B cell (primary cell): ENCODE measurements around the gene ANKFN1. TPM values are rescaled to one million over a fixed set of nuclear protein-coding genes. Genes with fewer than 3 reads are reported as not detected.

Experiments
- ATAC-seq: fragments of 200-7000 bp; cut with Tn5 transposase; one replicate; pipeline ENCODE4 v1.10.0; 2021; ENCODE audit warnings: low read depth, mild to moderate bottlenecking, moderate number of reproducible peaks, moderate library complexity
- CTCF ChIA-PET: fragments of 350-600 bp; sonication (Branson Sonifier 250); formaldehyde crosslinking; loops from one replicate; lab custom pipeline; 2021; ENCODE audit warnings: antibody characterized with exemption, inconsistent platforms; lab: Charles Lee
- POLR2A ChIA-PET: fragments of 350-600 bp; sonication (Branson Sonifier 250); formaldehyde crosslinking; loops from one replicate; lab custom pipeline; 2021; ENCODE audit warnings: antibody characterized with exemption; lab: Charles Lee
- DNase-seq: peaks from one replicate; pipeline ENCODE4 v3.0.0; 2013
- H2AFZ ChIP-seq: 2 replicates; pipeline ENCODE4 v1.6.1; 2012; ENCODE audit warnings: mild to moderate bottlenecking, low read depth, low read length; ENCODE audit not compliant: insufficient read depth, poor library complexity, severe bottlenecking
- H3K27ac ChIP-seq, 2 donors: 1 replicate in 1 of 2; 2 replicates in 1 of 2; pipeline ENCODE4 v1.5.1; 2012 to 2013; ENCODE audit warnings: low read length in 2 of 2, mild to moderate bottlenecking in 2 of 2, moderate library complexity in 1 of 2
- H3K27me3 ChIP-seq, 4 experiments: fragments of 200-600 bp in 1 of 4; sonication (generic) in 1 of 4; replicated peaks in 1 of 4; 1 replicate in 2 of 4; 2 replicates in 2 of 4; pipeline versions ENCODE4 v1.6.1 to v1.7.0; 2013 to 2016; ENCODE audit warnings: low read length in 3 of 4, mild to moderate bottlenecking in 2 of 4, mixed read lengths in 1 of 4, moderate library complexity in 1 of 4; ENCODE audit not compliant: insufficient read depth in 4 of 4, control insufficient read depth in 3 of 4; ENCODE audit errors: control extremely low read depth in 1 of 4
- H3K36me3 ChIP-seq, 2 experiments: replicated peaks in 1 of 2; 1 replicate in 1 of 2; 2 replicates in 1 of 2; pipeline versions ENCODE4 v1.6.1 to v1.7.1; 2013; ENCODE audit warnings: low read length in 1 of 2; ENCODE audit not compliant: insufficient read depth in 2 of 2, control insufficient read depth in 1 of 2; ENCODE audit errors: control extremely low read depth in 1 of 2, extremely low read depth in 1 of 2
- H3K4me1 ChIP-seq, 2 donors: fragments of 200-600 bp in 1 of 2; sonication (generic) in 1 of 2; 1 replicate in 1 of 2; 2 replicates in 1 of 2; pipeline versions ENCODE4 v1.5.1 to v1.6.1; 2013 to 2017; ENCODE audit warnings: low read length in 2 of 2; ENCODE audit not compliant: control insufficient read depth in 2 of 2, insufficient read depth in 2 of 2
- H3K4me2 ChIP-seq: replicated peaks from 2 replicates; pipeline ENCODE3; 2012; ENCODE audit warnings: mild to moderate bottlenecking, low read depth, low read length; ENCODE audit not compliant: poor library complexity, severe bottlenecking
- H3K4me3 ChIP-seq, 5 experiments: fragments of 200-600 bp in 1 of 5; sonication (generic) in 1 of 5; 1 replicate in 3 of 5; 2 replicates in 2 of 5; pipeline versions ENCODE4 v1.5.1 to v1.7.0; 2011 to 2016; ENCODE audit warnings: low read length in 4 of 5, mild to moderate bottlenecking in 4 of 5, low read depth in 2 of 5, control low read depth in 1 of 5, moderate library complexity in 1 of 5; ENCODE audit not compliant: insufficient read depth in 1 of 5; ENCODE audit errors: control extremely low read depth in 1 of 5, extremely low read depth in 1 of 5
- H3K79me2 ChIP-seq: fragments of 200-600 bp; sonication (generic); one replicate; pipeline ENCODE4 v1.6.0; 2016; ENCODE audit warnings: low read length; ENCODE audit not compliant: control insufficient read depth, insufficient read depth
- H3K9ac ChIP-seq: fragments of 200-600 bp; sonication (generic); 2 replicates; pipeline ENCODE4 v1.6.1; 2017; ENCODE audit warnings: mild to moderate bottlenecking, low read length, moderate library complexity
- H3K9me3 ChIP-seq, 3 donors: one replicate each; pipeline versions ENCODE4 v1.6.1 to v1.7.1; 2013; ENCODE audit warnings: low read length in 2 of 3; ENCODE audit not compliant: control insufficient read depth in 2 of 3, insufficient read depth in 1 of 3; ENCODE audit errors: control extremely low read depth in 1 of 3
- H4K20me1 ChIP-seq: 2 replicates; pipeline ENCODE4 v1.6.0; 2012; ENCODE audit warnings: mild to moderate bottlenecking, low read length; ENCODE audit not compliant: insufficient read depth, control insufficient read depth, poor library complexity, severe bottlenecking
- H3K27ac Mint-ChIP-seq: one replicate; pipeline ENCODE4 v1.8.0; 2021; ENCODE audit warnings: mixed read lengths
- H3K27me3 Mint-ChIP-seq: one replicate; pipeline ENCODE4 v1.8.0; 2021; ENCODE audit warnings: mixed read lengths
- H3K4me1 Mint-ChIP-seq: one replicate; pipeline ENCODE4 v1.8.0; 2021; ENCODE audit warnings: mixed read lengths
- H3K4me3 Mint-ChIP-seq: one replicate; pipeline ENCODE4 v1.8.0; 2021; ENCODE audit warnings: mixed read lengths
- H3K9me3 Mint-ChIP-seq: one replicate; pipeline ENCODE4 v1.8.0; 2022; ENCODE audit warnings: mixed read lengths; ENCODE audit not compliant: insufficient read depth
- CTCF ChIP-seq: fragments of 200-600 bp; IDR thresholded peaks from one replicate; pipeline ENCODE4 v1.8.0; 2022; ENCODE audit warnings: antibody characterized with exemption, mild to moderate bottlenecking
- EZH2 ChIP-seq: IDR thresholded peaks from 2 replicates; pipeline ENCODE4 v1.6.1; 2012; ENCODE audit warnings: borderline replicate concordance, low read depth, mild to moderate bottlenecking, moderate library complexity, low read length; ENCODE audit not compliant: insufficient read depth, poor library complexity, severe bottlenecking
- WGBS: methylation state at CpG from one replicate; pipeline ENCODE4 v1.1.5; 2013; ENCODE audit warnings: missing lambda C conversion rate; ENCODE audit not compliant: insufficient coverage; 5-methylcytosine and 5-hydroxymethylcytosine counted together
- intact Hi-C: fragments of 100-400 bp; cut with micrococcal nuclease; formaldehyde crosslinking; loops from one replicate; pipeline ENCODE4 v1.10.0; 2022
- polyA plus RNA-seq: library from polyadenylated mRNA; depleted of rRNA; stranded (reverse); fragments of >200 nt; gene quantifications from 2 replicates; pipeline ENCODE4 v1.2.3, GENCODE V29; 2012
- total RNA-seq, 2 donors: library from RNA; stranded (reverse); fragments of 120-200 nt in 1 of 2; gene quantifications; 1 replicate in 1 of 2; 2 replicates in 1 of 2; pipeline versions ENCODE4 v1.2.3 to v1.2.4, GENCODE V29; 2013 to 2022

The ANKFN1 gene
- total and polyA plus RNA-seq, 2 donors (not counting 1 experiment from before 2014, with no cell fraction given), result not detected

- Histone ChIP-seq H3K27me3 (no peaks in the 10 kb centered on the region), H3K9ac (no peak overlapping the region), H3K9me3 (no peaks in the 10 kb centered on the region), H3K27ac (no peak overlapping the region), H3K4me2 (no peak overlapping the region), H3K36me3 (no peaks in the 10 kb centered on the region), H3K4me3 (no peak overlapping the region), H3K4me1 (no peaks in the 10 kb centered on the region), H4K20me1 (no peaks in the 10 kb centered on the region), H3K79me2 (no peaks in the 10 kb centered on the region), H2AFZ (no peak overlapping the region)
- CTCF ChIA-PET, result no interaction called here
- Mint-ChIP-seq H3K9me3 (no peaks in the 10 kb centered on the region), H3K4me1 (no peaks in the 10 kb centered on the region), H3K4me3 (no peak overlapping the region), H3K27ac (no peak overlapping the region), H3K27me3 (no peaks in the 10 kb centered on the region)
- POLR2A ChIA-PET, result no interaction called here
- no peak for ATAC-seq
- intact Hi-C loops, result no loop called here
- 78% methylated on average over 7 of the region's 14 CpGs for WGBS
- no peak for TF ChIP-seq EZH2
- TF ChIP-seq CTCF, result no peak
- no peak for DNase-seq
Measured at GRCh38 chr17:56125830-56126819, 27.1 kb upstream of the ANKFN1 start.

DNA sequence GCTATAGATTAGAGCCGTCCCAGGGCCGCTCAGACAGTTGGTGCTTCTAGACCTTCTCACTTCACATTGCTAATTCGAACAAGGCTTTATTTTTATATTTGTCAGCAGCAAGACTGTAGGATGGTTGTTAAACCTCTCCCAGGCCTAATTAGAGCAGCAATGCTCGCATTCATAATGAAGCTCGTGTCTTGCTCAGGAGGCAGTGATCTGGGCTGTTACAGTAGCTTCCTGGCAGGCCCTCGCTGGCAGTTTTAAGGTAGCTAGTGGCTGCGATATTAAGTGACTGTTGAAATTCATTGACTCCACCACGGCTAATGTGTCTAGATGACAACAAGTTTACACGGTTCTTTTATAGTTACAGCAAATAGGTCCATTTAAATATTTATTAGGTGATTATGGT is 23.2 kb upstream of the ANKFN1 start:
- no peak for TF ChIP-seq CTCF
- Histone ChIP-seq H3K4me1 (no peaks in the 10 kb centered on the region), H3K79me2 (no peaks in the 10 kb centered on the region), H4K20me1 (no peaks in the 10 kb centered on the region), H3K27me3 (no peaks in the 10 kb centered on the region), H3K9ac (no peak overlapping the region), H3K4me3 (no peak overlapping the region), H2AFZ (no peak overlapping the region), H3K9me3 (no peaks in the 10 kb centered on the region), H3K4me2 (no peak overlapping the region), H3K36me3 (no peaks in the 10 kb centered on the region), H3K27ac (no peak overlapping the region)
- DNase-seq (no peak), ATAC-seq (no peak)
- 79% methylated on average over 4 of the region's 9 CpGs for WGBS
- H3K27me3 Mint-ChIP-seq, result no peaks in the 10 kb centered on the region
- intact Hi-C loops, result no loop called here
- POLR2A ChIA-PET, result no interaction called here
- no peaks in the 10 kb centered on the region for H3K9me3 Mint-ChIP-seq
- no peak overlapping the region for H3K27ac Mint-ChIP-seq
- no peak overlapping the region for H3K4me3 Mint-ChIP-seq
- CTCF ChIA-PET, result no interaction called here
- H3K4me1 Mint-ChIP-seq, result no peaks in the 10 kb centered on the region
